HepG2 (cell line): ENCODE measurements around the gene ZNF780B. TPM values are rescaled to one million over a fixed set of nuclear protein-coding genes. Genes with fewer than 3 reads are reported as not detected.

ENCODE experiments used
- ATF2 ChIP-seq: sonication (generic); formaldehyde crosslinking; IDR thresholded peaks from 2 replicates; pipeline ENCODE4 v1.4.0; 2020; ENCODE audit warnings: missing genetic modification reagents
- ATF7 ChIP-seq, 2 experiments: fragments of 450-650 bp in 1 of 2; sonication (generic) in 1 of 2; formaldehyde crosslinking in 1 of 2; IDR thresholded peaks; 2 replicates each; pipeline versions ENCODE4 v1.4.0 to v1.6.1; 2016 to 2020; ENCODE audit warnings: antibody characterized with exemption in 1 of 2, mild to moderate bottlenecking in 1 of 2, missing genetic modification reagents in 1 of 2
- BRF2 ChIP-seq: sonication (generic); formaldehyde crosslinking; IDR thresholded peaks from 2 replicates; pipeline ENCODE4 v1.8.1; 2022; ENCODE audit warnings: mild to moderate bottlenecking, missing genetic modification reagents
- ELF3 ChIP-seq: IDR thresholded peaks from 2 replicates; pipeline ENCODE4 v1.6.1; 2016; ENCODE audit warnings: missing genetic modification reagents, missing compliant biosample characterization
- EZH2 ChIP-seq: conservative IDR thresholded peaks from 2 replicates; pipeline ENCODE4 v1.6.1; 2012; ENCODE audit warnings: mild to moderate bottlenecking, low read depth, low read length, moderate library complexity
- JUND ChIP-seq: sonication (generic); formaldehyde crosslinking; IDR thresholded peaks from 2 replicates; pipeline ENCODE4 v1.8.0; 2022; ENCODE audit warnings: mild to moderate bottlenecking, missing genetic modification reagents
- MIXL1 ChIP-seq: IDR thresholded peaks from 2 replicates; pipeline ENCODE4 v1.6.1; 2016
- MXD3 ChIP-seq: IDR thresholded peaks from 2 replicates; pipeline ENCODE4 v1.6.1; 2016; ENCODE audit warnings: mild to moderate bottlenecking, missing biosample characterization, missing genetic modification reagents
- SOX13 ChIP-seq, 3 experiments: fragments of 450-650 bp in 1 of 3; sonication (generic) in 1 of 3; formaldehyde crosslinking in 1 of 3; IDR thresholded peaks in 2 of 3; conservative IDR thresholded peaks in 1 of 3; 2 replicates each; pipeline versions ENCODE4 v1.5.0 to v1.6.1; 2016 to 2020; ENCODE audit warnings: antibody characterized with exemption in 1 of 3, mild to moderate bottlenecking in 1 of 3, missing compliant biosample characterization in 1 of 3, missing genetic modification reagents in 1 of 3, moderate library complexity in 1 of 3
- TEF ChIP-seq: sonication (generic); formaldehyde crosslinking; IDR thresholded peaks from 2 replicates; pipeline ENCODE4 v1.5.0; 2020; ENCODE audit warnings: missing genetic modification reagents
- UBTF ChIP-seq: sonication (generic); formaldehyde crosslinking; IDR thresholded peaks from 2 replicates; pipeline ENCODE4 v1.4.0; 2020; ENCODE audit warnings: mild to moderate bottlenecking, missing genetic modification reagents
- ZBTB21 ChIP-seq: sonication (generic); formaldehyde crosslinking; IDR thresholded peaks from 2 replicates; pipeline ENCODE4 v1.4.0; 2020; ENCODE audit warnings: missing genetic modification reagents
- ZFP82 ChIP-seq: sonication (generic); formaldehyde crosslinking; IDR thresholded peaks from 2 replicates; pipeline ENCODE4 v1.5.1; 2020; ENCODE audit warnings: mild to moderate bottlenecking, missing genetic modification reagents, borderline replicate concordance
- ZFX ChIP-seq: sonication (generic); formaldehyde crosslinking; IDR thresholded peaks from 2 replicates; pipeline ENCODE4 v1.4.0; 2020; ENCODE audit warnings: mild to moderate bottlenecking, low read depth, missing genetic modification reagents, moderate library complexity
- ZNF230 ChIP-seq: sonication (generic); formaldehyde crosslinking; IDR thresholded peaks from 2 replicates; pipeline ENCODE4 v1.4.0; 2020; ENCODE audit warnings: mild to moderate bottlenecking, missing genetic modification reagents
- ZNF292 ChIP-seq: sonication (generic); formaldehyde crosslinking; IDR thresholded peaks from 2 replicates; pipeline ENCODE4 v1.8.1; 2022; ENCODE audit warnings: mild to moderate bottlenecking, low read depth, missing genetic modification reagents, borderline replicate concordance
- ZNF451 ChIP-seq: sonication (generic); formaldehyde crosslinking; IDR thresholded peaks from 2 replicates; pipeline ENCODE4 v1.5.0; 2020; ENCODE audit warnings: mild to moderate bottlenecking, missing genetic modification reagents
- ZNF576 ChIP-seq: sonication (generic); formaldehyde crosslinking; IDR thresholded peaks from 2 replicates; pipeline ENCODE4 v1.4.0; 2020; ENCODE audit warnings: mild to moderate bottlenecking, missing genetic modification reagents
- ZNF580 ChIP-seq: IDR thresholded peaks from 2 replicates; pipeline ENCODE4 v1.6.1; 2016; ENCODE audit warnings: low read depth, borderline replicate concordance
- ZNF605 ChIP-seq: sonication (generic); formaldehyde crosslinking; IDR thresholded peaks from 2 replicates; pipeline ENCODE4 v1.8.0; 2022; ENCODE audit warnings: mild to moderate bottlenecking, missing genetic modification reagents
- polyA plus RNA-seq, 8 experiments: library from polyadenylated mRNA; depleted of rRNA in 3 of 8; stranded (reverse) in 7 of 8; unstranded in 1 of 8; fragments of >200 nt; fragmentation: Illumina TruSeq in 4 of 8; extraction: Trizol in 4 of 8; gene quantifications; 2 replicates each; pipeline versions ENCODE4 v1.2.1 to v1.2.3, GENCODE V29; 2011 to 2016; ENCODE audit warnings: low read depth in 4 of 8, missing spikeins in 1 of 8, mixed read lengths in 1 of 8; ENCODE audit not compliant: insufficient read depth in 1 of 8
- total RNA-seq, 5 experiments: library from RNA; depleted of rRNA; stranded (reverse); fragments of >200 nt; fragmentation: Illumina TruSeq; extraction: Trizol; gene quantifications; 2 replicates each; pipeline ENCODE4 v1.2.3, GENCODE V29; 2016; ENCODE audit warnings: low read depth in 1 of 5

The ZNF780B gene
- total and polyA plus RNA-seq, 2 of the 13 experiments (the other 11 are each of a cell fraction or from before 2014, with no cell fraction given) = 6.6 to 21.9 TPM

GRCh38 chr19:40090241-40091204, 34.5 kb upstream of the ZNF780B start, which contains the start of gene ZNF780A (continued):
- peak; percentile 74; the same call in 1 of the 2 replicates for TF ChIP-seq ZNF580
- peak; percentile 91 for TF ChIP-seq ZFX (CRISPR knock-in tag)
- peak; percentile 96 for TF ChIP-seq ZNF292 (CRISPR knock-in tag)
- TF ChIP-seq TEF (CRISPR knock-in tag) = no peak
- TF ChIP-seq ZNF230 (CRISPR knock-in tag) = no peak
- TF ChIP-seq ZNF576 = no peak
- TF ChIP-seq MXD3 (CRISPR knock-in tag) = peak; percentile 77
- TF ChIP-seq JUND (CRISPR knock-in tag) = no peak
- TF ChIP-seq ZBTB21 (CRISPR knock-in tag) = peak; percentile 96
- peak; percentile 67; the same call in 1 of the 2 replicates for TF ChIP-seq UBTF (CRISPR knock-in tag)
- TF ChIP-seq ZNF605 (CRISPR knock-in tag) = peak; percentile 91; the same call in 1 of the 2 replicates
- TF ChIP-seq SOX13 (IDR thresholded peaks at IDR 0.05) = peak; percentile 38; the same call in 1 of the 2 replicates
- peak in 1 of 2 experiments; percentile 55; a peak in 1 of 4 replicates for TF ChIP-seq SOX13 (CRISPR knock-in tag; conservative IDR thresholded peaks at IDR 0.05 in 1 of 2, IDR thresholded peaks at IDR 0.05 in 1 of 2)
- TF ChIP-seq ATF2 (CRISPR knock-in tag) = peak; percentile 59; the same call in 1 of the 2 replicates
- TF ChIP-seq ATF7 (IDR thresholded peaks at IDR 0.05) = no peak
- TF ChIP-seq ATF7 (CRISPR knock-in tag; IDR thresholded peaks at IDR 0.05) = no peak
- TF ChIP-seq ZNF451 (CRISPR knock-in tag) = 0 out of 2 replicates have a peak, but pooled peaks have one; percentile 36
- peak; percentile 45; the same call in 1 of the 2 replicates for TF ChIP-seq MIXL1 (CRISPR knock-in tag)
- no peak for TF ChIP-seq BRF2
- no peak for TF ChIP-seq ZFP82 (CRISPR knock-in tag)
- no peak for TF ChIP-seq EZH2
- TF ChIP-seq ELF3 = peak; percentile 57; the same call in 1 of the 2 replicates
